Measurements from ENCODE around the gene TOP2A.

DNA sequence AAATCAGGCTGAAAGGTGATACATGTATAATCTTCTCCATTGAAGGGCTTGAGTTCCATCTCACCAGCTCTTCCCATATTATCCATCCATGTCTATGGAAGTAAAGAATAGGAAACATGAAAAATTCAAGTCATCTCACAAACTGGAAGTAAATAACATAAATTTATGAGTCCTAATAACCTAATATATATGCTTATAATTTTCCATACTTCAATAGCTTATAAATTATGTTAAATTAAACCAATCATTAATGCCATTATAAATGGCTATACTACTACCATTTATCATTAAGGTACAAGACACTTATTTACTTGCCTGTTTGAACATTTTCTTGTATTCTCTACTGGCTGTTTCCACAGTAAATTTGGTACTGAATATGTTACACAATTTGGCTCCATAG is 4.8 kb downstream of the TOP2A start:
- TF ChIP-seq POLR2A (IDR thresholded peaks at IDR 0.05): no peak
- TF ChIP-seq, protein P1, sequence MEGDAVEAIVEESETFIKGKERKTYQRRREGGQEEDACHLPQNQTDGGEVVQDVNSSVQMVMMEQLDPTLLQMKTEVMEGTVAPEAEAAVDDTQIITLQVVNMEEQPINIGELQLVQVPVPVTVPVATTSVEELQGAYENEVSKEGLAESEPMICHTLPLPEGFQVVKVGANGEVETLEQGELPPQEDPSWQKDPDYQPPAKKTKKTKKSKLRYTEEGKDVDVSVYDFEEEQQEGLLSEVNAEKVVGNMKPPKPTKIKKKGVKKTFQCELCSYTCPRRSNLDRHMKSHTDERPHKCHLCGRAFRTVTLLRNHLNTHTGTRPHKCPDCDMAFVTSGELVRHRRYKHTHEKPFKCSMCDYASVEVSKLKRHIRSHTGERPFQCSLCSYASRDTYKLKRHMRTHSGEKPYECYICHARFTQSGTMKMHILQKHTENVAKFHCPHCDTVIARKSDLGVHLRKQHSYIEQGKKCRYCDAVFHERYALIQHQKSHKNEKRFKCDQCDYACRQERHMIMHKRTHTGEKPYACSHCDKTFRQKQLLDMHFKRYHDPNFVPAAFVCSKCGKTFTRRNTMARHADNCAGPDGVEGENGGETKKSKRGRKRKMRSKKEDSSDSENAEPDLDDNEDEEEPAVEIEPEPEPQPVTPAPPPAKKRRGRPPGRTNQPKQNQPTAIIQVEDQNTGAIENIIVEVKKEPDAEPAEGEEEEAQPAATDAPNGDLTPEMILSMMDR (IDR thresholded peaks at IDR 0.05 in 8 of 11, conservative IDR thresholded peaks at IDR 0.05 in 3 of 11): no peak
